ENCODE measurements around the gene C12orf56. TPM values are rescaled to one million over a fixed set of nuclear protein-coding genes. Genes with fewer than 3 reads are reported as not detected.
"Not testable (repeated sequence)": the region's sequence is repeated elsewhere in the genome, so short reads cannot be mapped to it uniquely, and the experiment has no call there.

Gene C12orf56
- total and polyA plus RNA-seq, 7 donors: 0.22 to 2.1 (median 0.44) TPM; not detected in 3

- intact Hi-C loops (cut with DNase I): no loop called here
- TF ChIP-seq POLR2A (IDR thresholded peaks at IDR 0.05) (no peak), POLR2AphosphoS5 (IDR thresholded peaks at IDR 0.05) (no peak), EP300 (IDR thresholded peaks at IDR 0.05) (no peak)
- TF ChIP-seq, protein P1, sequence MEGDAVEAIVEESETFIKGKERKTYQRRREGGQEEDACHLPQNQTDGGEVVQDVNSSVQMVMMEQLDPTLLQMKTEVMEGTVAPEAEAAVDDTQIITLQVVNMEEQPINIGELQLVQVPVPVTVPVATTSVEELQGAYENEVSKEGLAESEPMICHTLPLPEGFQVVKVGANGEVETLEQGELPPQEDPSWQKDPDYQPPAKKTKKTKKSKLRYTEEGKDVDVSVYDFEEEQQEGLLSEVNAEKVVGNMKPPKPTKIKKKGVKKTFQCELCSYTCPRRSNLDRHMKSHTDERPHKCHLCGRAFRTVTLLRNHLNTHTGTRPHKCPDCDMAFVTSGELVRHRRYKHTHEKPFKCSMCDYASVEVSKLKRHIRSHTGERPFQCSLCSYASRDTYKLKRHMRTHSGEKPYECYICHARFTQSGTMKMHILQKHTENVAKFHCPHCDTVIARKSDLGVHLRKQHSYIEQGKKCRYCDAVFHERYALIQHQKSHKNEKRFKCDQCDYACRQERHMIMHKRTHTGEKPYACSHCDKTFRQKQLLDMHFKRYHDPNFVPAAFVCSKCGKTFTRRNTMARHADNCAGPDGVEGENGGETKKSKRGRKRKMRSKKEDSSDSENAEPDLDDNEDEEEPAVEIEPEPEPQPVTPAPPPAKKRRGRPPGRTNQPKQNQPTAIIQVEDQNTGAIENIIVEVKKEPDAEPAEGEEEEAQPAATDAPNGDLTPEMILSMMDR (IDR thresholded peaks at IDR 0.05): no peak
- no peak for DNase-seq
- no peaks in the 10 kb centered on the region for H3K4me1 ChIP-seq
- H3K36me3 ChIP-seq: no peaks in the 10 kb centered on the region
- no peak overlapping the region for H3K27ac ChIP-seq
- H3K27me3 ChIP-seq: no peaks in the 10 kb centered on the region
- H3K4me3 ChIP-seq: no peak overlapping the region
- WGBS, 2 donors: 88 to 89% methylated on average over 5 of the region's 5 CpGs
- no peaks in the 10 kb centered on the region for H3K9me3 ChIP-seq
These were observed 58.3 kb downstream of the C12orf56 start for GRCh38 chr12:64332296-64332695.

DNA sequence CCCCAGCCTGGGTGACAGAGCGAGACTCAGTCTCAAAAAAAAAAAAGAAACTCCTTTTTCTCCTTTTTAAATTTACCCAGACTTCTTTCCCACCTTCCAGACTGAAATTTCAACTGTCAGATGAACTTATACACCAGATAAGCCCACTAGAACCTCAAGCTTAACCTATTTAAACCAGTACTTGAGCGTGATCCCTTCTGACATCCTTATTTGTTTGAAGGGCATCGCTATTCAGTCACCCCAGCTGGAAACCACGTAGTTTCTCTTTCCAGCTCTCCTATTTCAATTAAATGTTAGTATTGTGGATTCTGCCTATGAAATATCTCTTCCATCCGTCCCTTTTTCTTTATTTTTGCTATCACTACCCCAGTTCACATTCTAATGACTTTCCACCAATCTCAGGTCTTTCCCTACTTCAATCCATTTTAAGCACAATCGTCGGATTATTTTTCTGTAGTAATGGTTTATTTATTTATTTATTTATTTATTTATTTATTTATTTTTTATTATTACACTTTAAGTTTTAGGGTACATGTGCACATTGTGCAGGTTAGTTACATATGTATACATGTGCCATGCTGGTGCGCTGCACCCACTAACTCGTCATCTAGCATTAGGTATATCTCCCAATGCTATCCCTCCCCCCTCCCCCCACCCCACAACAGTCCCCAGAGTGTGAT, 61.4 kb downstream of the C12orf56 start:
- DNase-seq; H3K27ac ChIP-seq; H3K27me3 ChIP-seq; H3K36me3 ChIP-seq; H3K4me3 ChIP-seq; intact Hi-C loops (cut with DNase I); H3K4me1 ChIP-seq; H3K9me3 ChIP-seq: not testable (repeated sequence)
- WGBS, 2 donors: 87 to 90% methylated on average over 7 of the region's 9 CpGs

DNA sequence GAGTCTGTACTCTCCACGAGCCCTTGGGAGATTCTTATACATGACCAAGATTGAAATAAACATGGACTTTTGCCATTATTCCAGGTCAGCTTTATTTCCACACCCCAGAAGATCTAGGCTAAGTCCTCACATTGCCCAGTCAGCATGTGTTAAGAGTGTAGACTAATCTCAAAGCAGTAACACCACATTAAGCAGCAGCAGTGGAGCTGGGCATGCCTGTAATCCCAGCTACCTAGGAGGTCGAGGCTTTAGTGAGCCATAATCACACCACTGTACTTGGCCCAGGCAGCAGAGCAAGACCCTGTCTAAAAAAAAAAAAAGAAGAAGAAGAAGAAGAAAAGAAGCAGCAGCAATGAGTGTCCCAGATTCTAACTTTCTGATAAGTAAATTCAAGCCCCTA, 65.5 kb downstream of the C12orf56 start:
- H3K9me3 ChIP-seq: no peaks in the 10 kb centered on the region
- H3K27ac ChIP-seq: no peak overlapping the region
- H3K27me3 ChIP-seq: no peaks in the 10 kb centered on the region
- WGBS, 2 donors: 44 to 67% methylated on average over 2 of the region's 2 CpGs
- H3K4me1 ChIP-seq: no peaks in the 10 kb centered on the region
- no peaks in the 10 kb centered on the region for H3K36me3 ChIP-seq
- no peak overlapping the region for H3K4me3 ChIP-seq
- intact Hi-C loops (cut with DNase I): no loop called here
- TF ChIP-seq EP300 (IDR thresholded peaks at IDR 0.05) (no peak), POLR2A (IDR thresholded peaks at IDR 0.05) (no peak), POLR2AphosphoS5 (IDR thresholded peaks at IDR 0.05) (no peak)
- TF ChIP-seq, protein P1 (IDR thresholded peaks at IDR 0.05): no peak
- DNase-seq: no peak

- no peak for DNase-seq
- H3K27ac ChIP-seq: no peak overlapping the region
These were observed 66.9 kb downstream of the C12orf56 start for GRCh38 chr12:64323476-64324225.

DNA sequence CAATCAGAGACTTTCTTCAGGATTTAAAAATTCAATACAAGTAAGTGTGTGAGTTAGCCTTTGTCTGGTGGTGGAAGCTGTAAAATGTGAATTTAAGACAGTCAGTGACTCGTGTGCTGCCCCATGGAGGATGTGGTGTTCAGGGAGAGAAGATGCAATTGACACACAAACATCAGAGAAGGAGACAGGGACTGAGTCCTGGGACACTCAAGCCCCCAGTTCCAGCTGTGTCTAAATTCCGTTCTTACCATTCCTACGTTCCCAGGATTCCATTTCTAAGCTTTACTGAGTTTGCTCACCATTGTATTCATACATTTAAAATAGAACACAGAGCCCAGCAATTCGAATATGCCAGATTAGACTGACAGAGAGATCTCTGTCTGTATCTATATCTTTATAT, 67.6 kb downstream of the C12orf56 start:
- DNase-seq: no peak
- WGBS, 2 donors: 74 to 84% methylated on average over 4 of the region's 4 CpGs
- intact Hi-C loops (cut with DNase I): no loop called here
- H3K4me3 ChIP-seq: no peak overlapping the region
- H3K27me3 ChIP-seq: no peaks in the 10 kb centered on the region
- no peak overlapping the region for H3K27ac ChIP-seq
- H3K9me3 ChIP-seq: no peaks in the 10 kb centered on the region
- H3K36me3 ChIP-seq: no peaks in the 10 kb centered on the region
- H3K4me1 ChIP-seq: no peaks in the 10 kb centered on the region
- no peak for TF ChIP-seq EP300 (IDR thresholded peaks at IDR 0.05)
- TF ChIP-seq POLR2AphosphoS5 (IDR thresholded peaks at IDR 0.05): no peak
- TF ChIP-seq POLR2A (IDR thresholded peaks at IDR 0.05): no peak
- TF ChIP-seq, protein P1 (IDR thresholded peaks at IDR 0.05): no peak

More at GRCh38 chr12:64323476-64324225, 66.9 kb downstream of the C12orf56 start:
- no peaks in the 10 kb centered on the region for H3K9me3 ChIP-seq
- no peaks in the 10 kb centered on the region for H3K4me1 ChIP-seq
- WGBS, 2 donors: 59 to 75% methylated on average over 3 of the region's 3 CpGs
- TF ChIP-seq, protein P1 (IDR thresholded peaks at IDR 0.05): no peak
- TF ChIP-seq POLR2AphosphoS5 (IDR thresholded peaks at IDR 0.05) (no peak), POLR2A (IDR thresholded peaks at IDR 0.05) (no peak), EP300 (IDR thresholded peaks at IDR 0.05) (no peak)
- H3K36me3 ChIP-seq: no peaks in the 10 kb centered on the region
- intact Hi-C loops (cut with DNase I): no loop called here
- no peaks in the 10 kb centered on the region for H3K27me3 ChIP-seq
- no peak overlapping the region for H3K4me3 ChIP-seq

Data from sigmoid colon (tissue), 7 donors.